COLO668 (cell line): ENCODE measurements around the gene C6orf120.

Experiments
- DNase-seq: peaks from one replicate; lab custom pipeline; 2025; ENCODE audit not compliant: unreplicated experiment; lab: John Stamatoyannopoulos, UW

C6orf120 gene

DNA sequence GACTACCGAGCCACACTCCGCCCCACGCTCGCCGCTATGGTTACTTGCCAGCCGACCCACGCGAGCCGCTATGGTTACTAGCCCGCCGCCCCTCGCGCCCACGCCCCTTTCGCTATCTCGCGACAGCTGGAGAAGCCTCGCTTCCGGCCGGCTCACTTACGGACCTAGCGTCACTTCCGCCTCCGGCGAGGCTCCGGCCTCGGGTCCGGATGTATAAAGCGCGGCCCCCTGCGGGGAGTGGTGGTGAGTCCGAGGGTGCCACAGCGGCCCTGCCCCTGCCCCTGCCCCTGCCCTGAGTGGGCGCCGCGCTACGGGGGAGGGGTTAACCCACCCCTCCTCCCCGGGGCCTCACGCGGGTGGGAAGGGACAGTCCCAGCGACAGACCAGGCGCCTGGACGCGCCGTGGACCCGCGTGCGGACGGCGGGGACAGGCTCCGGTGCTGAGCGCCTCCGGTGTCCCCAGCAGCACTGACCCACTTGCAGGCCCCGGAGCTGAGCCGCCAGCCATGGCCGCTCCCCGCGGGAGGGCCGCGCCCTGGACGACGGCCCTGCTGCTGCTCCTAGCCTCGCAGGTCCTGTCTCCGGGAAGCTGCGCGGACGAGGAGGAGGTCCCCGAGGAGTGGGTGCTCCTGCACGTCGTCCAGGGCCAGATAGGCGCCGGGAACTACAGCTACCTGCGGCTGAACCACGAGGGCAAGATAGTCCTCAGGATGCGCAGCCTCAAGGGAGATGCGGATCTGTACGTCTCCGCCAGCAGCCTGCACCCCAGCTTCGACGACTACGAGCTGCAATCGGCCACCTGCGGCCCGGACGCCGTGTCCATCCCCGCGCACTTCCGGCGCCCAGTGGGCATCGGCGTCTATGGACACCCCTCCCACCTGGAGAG is at the start of gene C6orf120, which contains the start of gene WDR27:
Gene C6orf120 (plus strand): TSS at position 173 of the 886 bp plus-strand sequence. CDS start 334 bp downstream, at position 507.
Gene WDR27 (minus strand): TSS at position 76 of the 886 bp plus-strand sequence. CDS start 13,024 bp downstream, outside the sequence.
- peak; percentile 96 for DNase-seq

DNA sequence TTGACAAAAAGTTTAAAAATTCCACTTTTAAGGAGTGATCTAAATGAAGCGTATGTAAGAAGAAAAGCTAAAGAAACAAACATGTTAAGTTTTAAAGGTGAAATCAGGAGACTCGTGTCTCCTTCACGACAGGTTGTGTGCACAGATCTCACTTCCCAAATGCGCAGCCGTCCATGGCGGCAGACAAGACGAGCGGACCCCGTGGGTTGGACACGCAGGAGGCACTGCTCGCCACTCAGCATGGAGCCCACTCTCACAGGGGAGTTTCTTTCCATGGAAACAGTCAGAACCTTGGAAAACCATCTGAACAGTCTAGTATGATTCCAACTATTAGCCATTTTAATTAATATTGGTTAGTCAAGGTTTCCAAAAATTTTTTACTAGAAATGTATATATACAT is 49.0 kb upstream of the C6orf120 start:
- no peak for DNase-seq

DNA sequence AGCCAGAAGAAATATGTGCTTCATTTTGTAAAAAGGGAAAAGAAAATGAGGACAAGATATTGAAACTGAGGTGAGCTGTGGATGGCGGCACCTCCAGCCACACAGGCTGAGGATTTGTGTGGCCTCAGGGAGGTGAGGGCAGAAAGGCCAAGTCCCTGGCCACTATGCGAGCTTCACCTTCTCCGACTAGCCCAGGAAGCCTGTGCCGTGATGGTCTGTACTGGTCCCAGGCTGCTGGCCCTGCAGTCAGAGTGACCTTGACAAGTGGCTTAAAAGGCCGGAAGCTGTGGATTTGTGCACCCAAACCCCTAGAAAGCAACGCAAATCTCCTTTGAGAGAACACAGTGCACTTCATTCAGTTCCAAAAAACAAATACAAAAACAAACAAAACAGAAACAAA is 48.2 kb upstream of the C6orf120 start:
- DNase-seq = no peak

DNA sequence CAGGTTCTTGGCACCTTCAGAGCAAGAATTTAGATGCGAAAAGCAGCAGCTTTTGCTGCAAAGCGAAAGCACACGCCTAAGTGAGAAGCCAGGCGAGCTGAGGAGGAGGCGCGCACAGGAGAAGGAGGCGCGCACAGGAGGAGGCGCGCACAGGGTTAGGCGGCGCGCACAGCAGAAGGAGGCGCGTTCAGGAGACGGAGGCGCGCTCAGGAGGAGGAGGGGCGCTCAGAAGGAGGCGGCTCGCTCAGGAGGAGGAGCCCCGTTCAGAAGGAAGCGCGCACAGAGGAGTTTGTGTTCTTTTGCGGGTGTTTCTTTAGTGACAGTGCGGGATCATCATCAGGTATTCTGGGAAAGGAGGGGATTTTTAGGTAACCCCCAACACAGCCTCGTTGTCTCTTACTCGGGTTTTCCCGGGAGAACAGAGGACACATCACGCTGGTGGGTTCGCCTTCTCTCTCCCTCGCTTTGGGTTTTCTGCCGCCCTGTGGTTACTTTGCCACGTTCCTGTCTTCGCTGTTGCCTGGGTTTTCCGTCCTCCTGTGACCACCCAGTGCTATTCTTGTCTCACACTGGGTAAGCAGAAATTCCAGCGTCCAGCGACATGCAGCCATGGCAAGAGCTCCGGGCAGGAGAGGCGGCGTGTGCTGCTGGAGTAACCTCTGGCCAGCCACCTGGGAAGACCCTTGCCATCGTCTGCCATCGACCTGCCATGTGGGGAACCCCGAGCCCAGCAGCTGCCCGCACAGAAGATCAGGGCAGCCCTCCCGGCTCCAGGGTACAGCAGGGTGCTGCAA is 47.1 kb upstream of the C6orf120 start:
- DNase-seq = no peak

DNA sequence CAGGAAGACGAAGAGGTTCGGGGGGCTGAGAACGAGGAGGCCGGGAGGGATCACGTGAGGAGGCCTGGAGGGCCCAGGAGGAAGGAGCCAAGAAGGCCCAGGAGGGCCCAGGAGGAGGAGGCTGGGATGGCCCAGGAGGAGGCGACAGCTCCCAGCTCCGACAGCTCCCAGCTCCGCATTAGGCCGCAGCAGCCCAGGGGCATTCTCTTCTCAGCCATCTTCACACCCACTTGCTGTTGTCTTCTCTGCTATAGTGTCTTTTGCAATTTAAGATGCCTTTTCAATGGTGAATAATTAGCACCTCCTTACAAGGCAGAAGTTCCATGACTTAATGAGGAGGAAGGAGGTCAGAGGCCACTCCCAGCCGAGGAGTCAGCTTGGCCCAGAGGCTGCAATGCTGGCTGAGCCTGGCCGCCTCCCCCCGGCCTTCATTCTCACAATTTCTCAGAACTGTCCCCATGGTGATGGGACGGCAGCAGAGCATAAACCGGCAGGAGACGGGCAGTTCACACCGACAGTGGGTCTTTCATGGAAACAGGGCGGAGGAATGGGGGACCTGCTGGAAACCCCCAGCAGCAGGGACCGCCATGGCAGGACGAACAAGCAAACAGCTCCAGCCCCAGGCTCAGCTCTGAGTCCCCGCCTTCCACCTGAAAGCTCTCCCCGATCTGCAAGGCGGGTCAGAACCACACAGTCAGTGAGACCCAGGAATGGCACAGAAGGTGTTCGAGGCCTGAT is 45.2 kb upstream of the C6orf120 start:
- no peak for DNase-seq

DNA sequence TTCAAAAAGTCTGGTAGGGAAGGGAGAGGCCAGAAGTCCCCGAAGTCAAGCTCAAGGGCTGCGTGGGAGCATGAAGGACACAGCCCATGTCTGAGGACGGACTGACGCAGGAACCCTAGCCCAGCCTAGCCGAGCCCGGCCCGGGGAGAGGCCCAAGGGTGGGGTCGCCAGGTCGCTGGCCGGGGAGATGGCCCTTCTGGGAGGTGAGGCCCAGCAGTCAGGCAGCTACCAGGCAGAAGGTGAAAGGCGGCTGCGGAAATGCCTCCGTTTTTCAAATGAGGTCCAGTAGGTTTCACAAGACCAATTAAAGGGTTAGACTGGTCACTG is 44.7 kb upstream of the C6orf120 start:
- DNase-seq = no peak

DNA sequence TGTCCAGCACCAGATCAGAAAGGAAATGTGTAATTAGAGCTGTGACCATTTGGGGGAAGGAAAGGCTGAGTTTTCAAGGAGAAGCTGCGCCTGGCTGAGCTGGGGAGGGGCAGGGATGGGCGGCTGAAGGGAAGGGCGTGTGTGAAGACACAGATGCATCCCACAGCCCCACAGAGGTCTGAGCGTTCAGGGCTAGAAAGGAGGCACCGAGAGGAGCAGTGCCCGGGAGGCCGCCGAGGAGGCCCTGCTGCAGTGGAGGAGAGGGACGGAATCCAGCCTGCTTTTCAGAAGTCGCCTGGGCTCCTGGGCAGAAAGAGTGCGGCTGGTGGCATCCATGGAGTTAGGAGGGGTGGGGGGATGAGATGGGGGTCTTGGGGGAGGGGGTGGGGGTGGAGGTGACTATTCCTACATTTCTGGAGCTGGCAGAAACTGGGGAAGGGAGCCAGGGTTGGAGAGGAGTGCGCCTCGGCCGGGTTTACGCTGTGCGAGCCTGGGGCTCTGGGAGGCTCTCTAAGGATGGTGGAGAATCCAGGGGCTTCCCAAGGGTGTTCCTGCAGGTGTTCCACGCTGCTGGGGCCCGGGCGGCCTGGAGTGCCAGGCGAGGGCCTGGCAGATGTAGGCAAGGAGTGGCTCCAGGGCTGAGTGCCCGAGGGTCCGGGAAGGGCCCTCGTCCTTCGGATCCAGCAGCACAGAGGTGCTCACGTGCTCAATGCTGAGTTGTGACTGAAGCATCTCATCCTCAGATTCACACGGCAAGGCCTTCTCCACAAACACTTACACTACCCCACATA is 41.9 kb upstream of the C6orf120 start:
- no peak for DNase-seq

DNA sequence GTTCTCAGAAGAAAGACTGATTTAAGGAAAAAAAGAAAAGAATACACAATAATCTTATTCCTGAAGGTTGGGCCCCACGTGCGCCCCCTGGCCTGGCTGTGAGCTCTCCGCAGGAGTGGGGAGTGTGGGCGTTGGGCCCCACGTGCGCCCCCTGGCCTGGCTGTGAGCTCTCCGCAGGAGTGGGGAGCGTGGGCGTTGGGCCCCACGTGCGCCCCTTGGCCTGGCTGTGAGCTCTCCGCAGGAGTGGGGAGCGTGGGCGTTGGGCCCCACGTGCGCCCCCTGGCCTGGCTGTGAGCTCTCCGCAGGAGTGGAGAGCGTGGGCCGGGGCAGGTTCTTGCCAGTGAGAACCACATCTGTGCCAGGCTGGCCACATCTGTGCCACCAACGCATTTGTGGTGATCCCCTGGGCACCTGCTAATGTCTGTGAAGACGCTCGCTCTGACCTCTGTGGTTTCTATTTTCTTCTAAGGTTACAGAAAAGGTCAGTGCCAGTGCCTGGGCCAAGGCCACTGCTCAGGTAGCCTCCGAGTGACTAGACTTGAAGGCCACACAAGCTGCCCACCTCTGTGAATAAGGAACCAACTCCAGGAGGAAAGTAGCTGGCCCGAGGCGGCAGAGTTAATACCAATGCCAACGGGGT is 41.1 kb upstream of the C6orf120 start:
- DNase-seq = no peak

DNA sequence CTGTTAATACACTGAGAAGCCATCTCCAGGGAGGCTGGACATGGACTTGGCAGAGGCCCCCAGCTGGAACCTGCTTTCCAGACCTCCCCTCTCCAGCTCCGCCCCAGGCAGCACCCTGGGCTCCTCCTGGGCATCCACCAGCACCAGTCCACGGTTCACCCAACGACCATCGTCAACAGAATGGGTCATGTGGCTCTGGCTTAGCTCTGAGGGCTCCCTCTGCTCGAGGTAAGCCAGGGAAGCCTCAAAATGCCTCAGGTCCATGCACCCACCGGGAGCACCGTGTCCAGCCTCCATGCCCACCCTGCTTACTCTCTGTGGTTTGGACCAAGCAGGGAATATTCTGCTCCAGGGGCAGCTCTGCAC is 40.6 kb upstream of the C6orf120 start:
- DNase-seq = no peak

DNA sequence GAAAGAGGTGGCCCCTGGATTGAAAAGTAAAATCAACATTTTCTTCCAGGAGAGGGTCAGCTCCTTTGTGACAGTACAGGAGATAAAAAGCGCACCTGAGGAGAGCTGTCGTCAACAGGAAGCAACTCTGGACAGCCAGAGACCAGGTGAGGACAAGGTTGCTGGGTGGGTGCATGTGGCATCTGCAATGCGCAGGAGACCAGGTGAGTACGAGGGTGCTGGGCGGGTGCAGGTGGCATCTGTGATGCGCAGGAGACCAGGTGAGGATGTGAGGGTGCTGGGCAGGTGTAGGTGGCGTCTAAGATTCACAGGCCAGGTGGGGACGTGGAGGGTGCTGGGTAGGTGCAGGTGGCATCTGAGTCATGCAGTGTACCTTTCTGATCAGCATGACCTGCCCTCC is 38.5 kb upstream of the C6orf120 start:
- DNase-seq = peak; percentile 84

DNA sequence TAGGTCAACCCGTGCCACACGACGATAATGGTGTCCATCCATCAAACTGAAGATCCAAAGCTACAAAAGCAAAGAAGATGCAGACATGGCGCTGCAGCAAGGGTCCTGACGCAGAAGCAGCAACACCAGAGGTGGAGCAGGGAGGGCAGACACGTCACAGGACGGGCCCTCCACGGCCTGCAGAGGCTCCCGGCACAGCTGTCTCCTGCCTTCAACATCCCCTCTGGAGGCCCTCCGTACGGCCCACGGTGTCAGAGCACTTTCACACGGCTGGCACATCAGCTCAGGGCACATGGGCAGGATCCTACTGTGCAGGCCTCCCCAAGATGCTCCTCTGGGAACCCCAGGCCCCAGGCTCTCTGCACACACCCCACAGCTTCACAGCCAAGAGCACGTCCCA is 37.7 kb upstream of the C6orf120 start:
- no peak for DNase-seq

DNA sequence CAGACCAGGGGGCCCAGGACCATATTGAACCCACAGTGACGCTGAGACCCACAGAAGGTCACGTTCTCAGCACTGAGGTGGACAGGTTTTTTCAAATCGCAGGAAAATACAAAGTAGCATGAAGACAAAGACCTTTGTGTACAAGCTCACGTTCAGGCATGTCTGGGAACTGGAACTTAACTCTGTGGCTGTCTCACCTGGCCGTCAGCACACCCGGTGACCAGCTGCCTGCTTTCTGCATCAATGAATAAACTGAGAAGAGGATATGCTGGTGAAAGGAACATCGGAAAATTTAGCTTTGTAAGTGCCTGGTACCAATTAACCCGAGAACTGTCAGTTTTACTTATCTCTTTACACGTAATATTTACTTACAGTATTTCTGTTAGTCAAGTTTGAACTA is 36.6 kb upstream of the C6orf120 start:
- DNase-seq = peak; percentile 56

DNA sequence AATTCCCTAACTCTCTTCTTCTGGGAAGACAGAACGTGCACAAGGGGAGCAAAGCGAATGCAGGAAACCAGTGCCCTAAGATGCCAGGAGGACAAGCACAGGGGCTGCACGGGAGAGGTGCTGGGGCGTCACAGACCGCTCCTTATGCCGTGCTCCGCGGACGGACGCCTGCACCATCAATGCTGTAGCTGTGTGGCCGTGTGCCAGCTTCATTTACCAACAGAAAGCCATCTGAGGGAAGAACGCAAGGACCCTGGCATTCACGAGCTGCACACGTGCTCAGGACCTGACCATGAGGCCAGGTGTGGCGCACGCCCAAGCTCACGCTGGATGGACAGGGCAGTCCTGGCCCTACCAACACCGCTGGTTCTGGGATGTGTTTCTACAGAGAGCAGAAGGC is 35.5 kb upstream of the C6orf120 start:
- no peak for DNase-seq

DNA sequence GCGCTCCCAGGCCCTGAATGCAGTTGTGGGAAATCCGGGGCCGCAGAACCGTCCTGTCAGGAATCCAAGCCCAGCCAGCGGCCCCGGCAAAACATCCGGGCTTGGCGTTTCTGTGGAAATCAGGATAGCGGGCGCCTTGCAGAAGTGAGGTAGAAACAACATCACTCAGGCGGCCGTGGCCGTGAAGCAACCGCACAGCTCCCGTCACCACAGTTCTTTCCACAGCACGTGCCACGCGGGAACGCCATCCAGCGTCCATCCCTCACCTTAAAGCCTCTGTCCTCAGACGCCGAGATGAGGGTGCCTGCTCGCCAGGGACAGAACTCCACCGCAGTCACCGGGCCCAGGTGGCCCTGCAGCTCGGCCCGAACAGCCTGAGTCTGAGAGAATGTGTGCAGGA is 34.2 kb upstream of the C6orf120 start:
- no peak for DNase-seq

DNA sequence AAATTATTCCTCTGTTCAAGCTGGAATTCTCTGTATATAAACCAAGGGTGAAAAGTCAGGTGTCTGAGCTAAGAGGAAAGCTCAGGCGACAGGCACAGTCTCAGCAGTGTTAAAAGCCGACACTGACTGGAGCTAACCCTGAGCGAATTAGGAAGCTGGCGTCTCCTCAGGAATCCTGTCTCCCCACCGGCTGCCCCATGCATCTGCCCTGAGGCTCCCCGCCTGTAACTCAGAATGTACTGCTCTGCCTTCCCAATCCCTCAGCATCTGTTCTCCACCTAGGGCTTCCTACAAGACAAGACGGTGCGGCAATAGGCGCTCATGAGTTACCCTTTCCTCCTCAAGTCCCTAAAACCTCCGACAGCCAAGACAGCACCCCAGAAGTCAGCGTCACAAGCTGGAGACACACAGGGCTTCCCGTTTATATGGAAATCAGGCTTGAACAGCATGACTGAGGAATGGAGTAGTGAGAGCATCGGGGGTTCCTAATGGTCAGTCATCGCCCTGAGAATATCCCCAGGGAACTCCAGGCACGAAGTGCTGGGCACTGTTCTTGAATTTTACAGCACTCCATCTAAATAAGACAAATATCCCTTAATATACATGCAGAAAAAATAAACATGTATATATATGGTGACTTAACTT is 33.6 kb upstream of the C6orf120 start:
- DNase-seq = no peak

DNA sequence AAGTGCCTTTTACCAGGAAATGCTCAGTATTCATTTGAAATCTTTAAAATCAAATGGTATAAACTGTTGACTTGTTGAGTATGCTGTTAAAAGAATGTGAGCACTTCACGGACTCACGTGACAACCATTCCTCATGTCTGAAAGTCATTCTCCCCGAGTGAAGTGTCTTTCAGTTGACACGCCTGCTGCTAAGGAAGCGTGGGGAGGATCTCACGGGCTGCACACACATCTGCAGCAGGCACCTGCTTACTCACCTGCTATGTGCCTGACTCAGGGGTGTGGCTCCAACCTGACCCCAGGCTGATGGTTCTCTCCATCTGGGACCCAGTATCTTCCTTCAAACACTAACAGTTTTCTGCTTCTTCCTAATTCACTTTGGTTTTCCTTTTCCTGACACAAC is 32.8 kb upstream of the C6orf120 start:
- peak; percentile 60 for DNase-seq

DNA sequence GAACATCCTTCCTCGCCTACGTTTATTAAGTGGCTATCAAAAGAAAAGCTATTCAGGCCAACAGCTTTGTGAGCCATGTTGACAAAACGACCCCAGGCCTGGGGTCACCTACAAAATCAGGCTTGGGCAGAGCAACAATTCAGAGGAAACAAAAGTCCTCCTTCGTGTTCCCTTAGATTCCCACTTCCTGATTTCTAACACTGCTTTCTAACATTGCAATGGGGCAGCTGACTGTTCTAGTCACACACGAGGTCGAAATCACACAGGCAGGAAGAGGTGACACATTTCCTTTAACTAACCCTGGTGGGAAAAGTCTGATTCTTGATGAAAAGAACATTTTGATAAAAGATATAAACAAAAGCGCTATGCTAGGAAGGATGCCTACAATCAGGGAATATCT is 32.0 kb upstream of the C6orf120 start:
- DNase-seq = no peak

DNA sequence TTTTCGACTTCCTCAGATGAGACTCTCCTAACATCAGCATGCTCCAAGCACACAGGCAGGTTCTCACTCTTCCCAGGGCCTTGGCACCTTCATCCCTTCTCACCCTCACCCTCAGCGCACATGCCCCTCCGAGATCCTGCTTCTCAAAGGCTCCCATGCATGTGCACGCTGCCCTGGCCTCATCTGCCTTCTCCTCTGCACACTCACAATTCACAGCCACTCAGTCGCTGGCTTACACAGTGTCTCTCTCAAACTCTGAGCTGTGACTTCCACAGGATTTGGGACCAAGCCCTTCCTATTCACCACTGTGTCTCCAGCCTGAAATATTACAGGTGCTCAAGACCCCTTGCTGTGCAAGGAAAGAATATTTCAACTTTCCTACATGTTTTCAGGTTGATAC is 30.4 kb upstream of the C6orf120 start:
- no peak for DNase-seq

DNA sequence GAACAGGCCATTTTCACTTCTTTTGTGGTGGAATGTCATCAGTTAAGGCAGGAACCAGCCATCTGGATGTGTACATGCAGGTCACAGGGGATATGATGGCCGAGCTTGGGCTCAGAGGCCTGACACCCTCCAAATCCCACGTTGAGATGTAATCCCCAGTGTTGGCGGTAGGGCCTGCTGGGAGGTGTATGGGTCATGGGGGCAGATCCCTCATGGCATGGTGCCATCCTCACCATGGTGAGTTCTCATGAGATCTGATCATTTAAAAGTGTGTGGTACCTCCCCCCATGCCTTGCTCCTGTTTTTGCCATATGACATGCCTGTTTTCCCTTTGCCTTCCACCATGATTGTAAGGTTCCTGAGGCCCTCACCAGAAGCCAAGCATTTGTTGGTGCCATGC is 26.9 kb upstream of the C6orf120 start:
- no peak for DNase-seq

DNA sequence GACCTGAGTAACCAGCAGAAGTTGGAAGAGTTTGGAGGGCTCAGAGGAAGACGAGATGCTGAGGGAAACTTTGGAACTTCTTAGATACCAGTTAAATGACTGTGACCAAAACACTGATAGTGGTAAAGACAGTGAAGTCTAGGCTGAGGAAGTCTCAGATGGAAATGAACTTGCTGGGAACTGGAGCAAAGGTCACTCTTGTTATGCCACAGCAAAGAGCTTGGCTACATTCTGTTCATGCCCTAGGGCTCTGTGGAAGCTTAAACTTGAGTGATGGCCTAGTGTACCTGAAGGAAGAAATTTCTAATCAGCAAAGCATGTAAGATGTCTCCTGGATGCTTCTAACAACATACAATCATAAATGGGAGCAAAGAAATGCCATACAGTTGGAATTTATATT is 24.8 kb upstream of the C6orf120 start:
- no peak for DNase-seq
